ENCODE data around the gene NSL1. TPM values are rescaled to one million over a fixed set of nuclear protein-coding genes. Genes with fewer than 3 reads are reported as not detected.

Gene NSL1
- total and polyA plus RNA-seq, 9 of the 15 experiments (the other 6 are each of a cell fraction or from before 2014, with no cell fraction given) = 53.5 to 108 (median 59.1) TPM

GRCh38 chr1:212780759-212781158 is 10.8 kb downstream of the NSL1 start:
- no peak overlapping the region for H2AFZ ChIP-seq (ENCODE audit: low read depth, low read length)
- no peaks in the 10 kb centered on the region for H3K27me3 ChIP-seq (ENCODE audit: control insufficient read depth in 2 of 2, insufficient read depth in 2 of 2, low read length in 2 of 2)
- in situ Hi-C loops (cut with MboI) (no loop called here), intact Hi-C loops (cut with micrococcal nuclease) (loop anchor here (5.0 kb wide), 1 partner anchor 323 kb away; no protein-coding TSS in a partner anchor)
- H3K27ac ChIP-seq (ENCODE audit: extremely low read depth, low read depth, low read length) = no peak overlapping the region
- peaks cover 56% of the 10 kb centered on the region for H3K36me3 ChIP-seq (ENCODE audit: control insufficient read depth, insufficient read depth, low read length)
- DNase-seq (ENCODE audit: extremely low read depth in 1 of 4, low spot score in 3 of 4) = no peak
- no peak overlapping the region for H3K4me2 ChIP-seq (ENCODE audit: insufficient read depth, low read length)
- BruUV-seq (replicated peaks) = no TSS peak
- ChIA-PET POLR2A (interaction anchor here (0.6 to 1.1 kb wide), 2 partner anchors 13 to 19 kb away, joined by 3 read pairs; no protein-coding TSS in a partner anchor), CTCF (ENCODE audit: low intra/inter-chr PET ratio) (interaction anchor here (1.8 to 2.3 kb wide), 2 partner anchors 31 to 322 kb away, joined by 5 to 7 read pairs; no protein-coding TSS in a partner anchor)
- no peaks in the 10 kb centered on the region for H3K4me1 ChIP-seq (replicated peaks in 1 of 2; ENCODE audit: control insufficient read depth in 2 of 2, insufficient read depth in 2 of 2, low read length in 2 of 2)
- no peaks in the 10 kb centered on the region for H3K9me1 ChIP-seq (ENCODE audit: control insufficient read depth, insufficient read depth, low read length)
- 94% methylated on average over 3 of the region's 3 CpGs for WGBS (ENCODE audit: insufficient coverage, low coverage, missing lambda C conversion rate)
- H3K9me3 ChIP-seq (replicated peaks; ENCODE audit: control insufficient read depth, insufficient read depth, low read depth, low read length) = no peaks in the 10 kb centered on the region
- no peak overlapping the region for H3K4me3 ChIP-seq
- H4K20me1 ChIP-seq (replicated peaks; ENCODE audit: control insufficient read depth, insufficient read depth, low read length) = no peaks in the 10 kb centered on the region
- no peak for TF ChIP-seq CHD7 (IDR thresholded peaks at IDR 0.05; ENCODE audit: low read depth, low read length)
- TF ChIP-seq ATF3 (IDR thresholded peaks at IDR 0.05) = no peak
- TF ChIP-seq ATF3 (CRISPR knock-in tag; conservative IDR thresholded peaks at IDR 0.05) = no peak
- no peak for TF ChIP-seq NBN (IDR thresholded peaks at IDR 0.05; ENCODE audit: low read depth)
- TF ChIP-seq SP1 (CRISPR knock-in tag; IDR thresholded peaks at IDR 0.05) = no peak
- TF ChIP-seq ARID2 (IDR thresholded peaks at IDR 0.05) = no peak
- TF ChIP-seq SNRNP70 (optimal IDR thresholded peaks at IDR 0.05; ENCODE audit: low read depth, low read length) = no peak
- no peak for FAIRE-seq
- no peaks in the 10 kb centered on the region for H3K79me2 ChIP-seq (ENCODE audit: control insufficient read depth, insufficient read depth, low read length)
- no peak for ATAC-seq
- H3K9ac ChIP-seq (ENCODE audit: insufficient read depth in 1 of 2, low read depth in 2 of 2, low read length in 2 of 2) = no peak overlapping the region

Measured in K562 (cell line).